HEK293T (cell line): ENCODE data around the gene ZNF583.

Source experiments
- CTCF ChIA-PET: fragments of 350-600 bp; formaldehyde crosslinking; extraction: SDS; loops from one replicate; lab custom pipeline; 2021; ENCODE audit warnings: antibody characterized with exemption, inconsistent platforms; lab: Yijun Ruan, JAX
- POLR2A ChIA-PET: fragments of 350-600 bp; formaldehyde crosslinking; extraction: SDS; loops from one replicate; lab custom pipeline; 2020; ENCODE audit warnings: antibody characterized with exemption, inconsistent platforms; lab: Yijun Ruan, JAX
- DNase-seq: peaks from one replicate; pipeline ENCODE4 v3.0.0; 2012; ENCODE audit warnings: mixed read lengths; ENCODE audit errors: extremely low spot score
- ARNT ChIP-seq: fragments of 450-650 bp; IDR thresholded peaks from 2 replicates; pipeline ENCODE4 v1.6.1; 2017; ENCODE audit warnings: mild to moderate bottlenecking
- BHLHE40 ChIP-seq: fragments of 450-650 bp; IDR thresholded peaks from 2 replicates; pipeline ENCODE4 v1.6.1; 2016; ENCODE audit warnings: mild to moderate bottlenecking, moderate library complexity, borderline replicate concordance
- CTBP1 ChIP-seq: fragments of 450-650 bp; IDR thresholded peaks from 2 replicates; pipeline ENCODE4 v1.6.1; 2016; ENCODE audit warnings: borderline replicate concordance
- ELF4 ChIP-seq: fragments of 450-650 bp; IDR thresholded peaks from 2 replicates; pipeline ENCODE4 v1.6.1; 2017; ENCODE audit warnings: antibody characterized with exemption
- FOXA1 ChIP-seq: fragments of 450-650 bp; IDR thresholded peaks from 2 replicates; pipeline ENCODE4 v1.6.1; 2016; ENCODE audit warnings: mild to moderate bottlenecking
- FOXK2 ChIP-seq: fragments of 450-650 bp; IDR thresholded peaks from 2 replicates; pipeline ENCODE4 v1.6.1; 2016; ENCODE audit warnings: mild to moderate bottlenecking
- FOXM1 ChIP-seq: fragments of 450-650 bp; IDR thresholded peaks from 2 replicates; pipeline ENCODE4 v1.6.1; 2017; ENCODE audit warnings: mild to moderate bottlenecking, borderline replicate concordance
- HDGF ChIP-seq: fragments of 450-650 bp; IDR thresholded peaks from 2 replicates; pipeline ENCODE4 v1.6.1; 2017; ENCODE audit warnings: antibody characterized with exemption, borderline replicate concordance
- L3MBTL2 ChIP-seq: fragments of 450-650 bp; conservative IDR thresholded peaks from 2 replicates; pipeline ENCODE4 v1.6.1; 2016; ENCODE audit warnings: mild to moderate bottlenecking
- LEF1 ChIP-seq: fragments of 450-650 bp; IDR thresholded peaks from 2 replicates; pipeline ENCODE4 v1.6.1; 2017; ENCODE audit warnings: mild to moderate bottlenecking, borderline replicate concordance
- NFRKB ChIP-seq: fragments of 450-650 bp; IDR thresholded peaks from 2 replicates; pipeline ENCODE4 v1.6.1; 2016; ENCODE audit warnings: mild to moderate bottlenecking, moderate library complexity
- SP1 ChIP-seq: fragments of 450-650 bp; IDR thresholded peaks from 2 replicates; pipeline ENCODE4 v1.6.1; 2017
- SUZ12 ChIP-seq: fragments of 450-650 bp; IDR thresholded peaks from 2 replicates; pipeline ENCODE4 v1.6.1; 2016; ENCODE audit warnings: mild to moderate bottlenecking
- TARDBP ChIP-seq: fragments of 450-650 bp; IDR thresholded peaks from 2 replicates; pipeline ENCODE4 v1.6.1; 2016
- ZNF384 ChIP-seq: fragments of 450-650 bp; IDR thresholded peaks from 2 replicates; pipeline ENCODE4 v1.6.1; 2016
- TF ChIP-seq, protein P1 (sequence below): fragments of 450-650 bp; IDR thresholded peaks from 2 replicates; pipeline ENCODE4 v1.6.1; 2016

Gene ZNF583

DNA sequence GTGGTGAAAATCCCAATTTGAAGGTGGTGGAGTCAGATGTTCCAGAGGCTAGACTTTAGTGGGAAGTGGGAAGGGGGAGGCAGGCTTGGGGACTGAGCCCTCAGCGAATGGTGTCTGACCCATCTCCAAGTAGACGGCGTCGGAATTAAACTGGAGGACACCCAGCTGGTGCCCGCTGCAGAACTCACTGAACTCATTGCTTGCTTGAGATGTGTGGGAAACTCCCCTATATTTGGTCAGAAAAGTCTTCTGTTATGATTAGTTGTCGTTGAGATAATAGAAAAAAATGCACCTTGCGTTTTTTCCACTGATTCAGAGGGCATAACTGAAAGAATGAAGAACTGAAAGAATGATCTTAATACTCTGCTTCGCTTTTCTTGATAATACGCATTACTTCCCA lies 871 bp upstream of the ZNF583 start:
- no peak for DNase-seq
- ChIA-PET POLR2A (interaction anchor here (0.6 to 0.7 kb wide), 2 partner anchors 14 to 192 kb away, joined by 3 read pairs; partner anchors contain the start of gene ZNF71), CTCF (no interaction called here)
- no peak for TF ChIP-seq CTBP1
- no peak for TF ChIP-seq SUZ12
- TF ChIP-seq ZNF384: no peak
- no peak for TF ChIP-seq ELF4
- TF ChIP-seq, protein P1, sequence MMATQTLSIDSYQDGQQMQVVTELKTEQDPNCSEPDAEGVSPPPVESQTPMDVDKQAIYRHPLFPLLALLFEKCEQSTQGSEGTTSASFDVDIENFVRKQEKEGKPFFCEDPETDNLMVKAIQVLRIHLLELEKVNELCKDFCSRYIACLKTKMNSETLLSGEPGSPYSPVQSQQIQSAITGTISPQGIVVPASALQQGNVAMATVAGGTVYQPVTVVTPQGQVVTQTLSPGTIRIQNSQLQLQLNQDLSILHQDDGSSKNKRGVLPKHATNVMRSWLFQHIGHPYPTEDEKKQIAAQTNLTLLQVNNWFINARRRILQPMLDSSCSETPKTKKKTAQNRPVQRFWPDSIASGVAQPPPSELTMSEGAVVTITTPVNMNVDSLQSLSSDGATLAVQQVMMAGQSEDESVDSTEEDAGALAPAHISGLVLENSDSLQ: no peak
- TF ChIP-seq LEF1: no peak
- TF ChIP-seq SP1: no peak
- TF ChIP-seq L3MBTL2: no peak
- TF ChIP-seq ARNT: no peak
- TF ChIP-seq TARDBP: no peak
- no peak for TF ChIP-seq NFRKB
- no peak for TF ChIP-seq FOXK2

DNA sequence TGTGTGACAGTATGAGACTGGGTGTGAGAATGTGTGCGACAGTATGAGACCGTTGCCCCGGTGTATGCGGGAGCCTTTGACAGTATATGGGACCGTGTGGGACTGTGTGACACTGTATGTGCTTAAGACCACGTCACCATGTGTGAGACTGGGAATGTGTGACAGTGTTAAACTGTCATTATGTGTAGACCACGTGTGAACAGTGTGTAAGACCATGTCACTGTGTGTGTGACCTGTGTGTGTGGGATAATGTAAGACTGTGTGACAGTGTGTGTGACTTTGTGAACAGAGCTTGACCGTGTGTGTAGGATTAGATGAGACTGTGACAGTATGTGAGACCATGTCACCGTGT lies 549 bp downstream of the ZNF583 start:
- DNase-seq: no peak
- ChIA-PET POLR2A (no interaction called here), CTCF (no interaction called here)
- TF ChIP-seq CTBP1 (no peak), FOXA1 (no peak), L3MBTL2 (no peak; the same call in none of the 2 replicates), ZNF384 (no peak), SUZ12 (no peak), ELF4 (no peak), SP1 (no peak), TARDBP (no peak), BHLHE40 (no peak), FOXM1 (no peak), FOXK2 (no peak), LEF1 (no peak), HDGF (no peak), ARNT (no peak), NFRKB (no peak)
- TF ChIP-seq, protein P1: no peak

DNA sequence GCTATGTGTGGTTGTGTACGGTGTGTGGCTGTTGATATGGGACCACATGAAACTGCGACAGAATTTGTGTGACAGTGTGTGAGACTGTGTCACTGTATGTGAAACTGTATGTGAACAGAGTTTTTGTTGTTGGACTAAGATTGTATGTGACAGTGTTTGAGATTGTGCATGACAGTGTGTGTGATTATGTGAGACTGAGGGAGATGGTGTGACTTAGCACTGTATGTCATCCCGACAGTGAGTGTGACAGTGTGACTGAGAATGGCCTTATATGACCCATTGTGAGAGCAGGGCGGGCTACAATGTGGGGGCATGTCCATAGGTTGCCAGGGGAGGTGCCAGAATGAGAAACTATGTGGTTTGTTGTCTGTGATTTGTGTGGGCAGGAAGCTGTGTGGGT lies 930 bp downstream of the ZNF583 start:
- no peak for TF ChIP-seq ARNT
- TF ChIP-seq, protein P1: no peak
- no peak for TF ChIP-seq ELF4
- no peak for TF ChIP-seq TARDBP
- CTCF ChIA-PET: no interaction called here
- POLR2A ChIA-PET: no interaction called here
- no peak for DNase-seq

DNA sequence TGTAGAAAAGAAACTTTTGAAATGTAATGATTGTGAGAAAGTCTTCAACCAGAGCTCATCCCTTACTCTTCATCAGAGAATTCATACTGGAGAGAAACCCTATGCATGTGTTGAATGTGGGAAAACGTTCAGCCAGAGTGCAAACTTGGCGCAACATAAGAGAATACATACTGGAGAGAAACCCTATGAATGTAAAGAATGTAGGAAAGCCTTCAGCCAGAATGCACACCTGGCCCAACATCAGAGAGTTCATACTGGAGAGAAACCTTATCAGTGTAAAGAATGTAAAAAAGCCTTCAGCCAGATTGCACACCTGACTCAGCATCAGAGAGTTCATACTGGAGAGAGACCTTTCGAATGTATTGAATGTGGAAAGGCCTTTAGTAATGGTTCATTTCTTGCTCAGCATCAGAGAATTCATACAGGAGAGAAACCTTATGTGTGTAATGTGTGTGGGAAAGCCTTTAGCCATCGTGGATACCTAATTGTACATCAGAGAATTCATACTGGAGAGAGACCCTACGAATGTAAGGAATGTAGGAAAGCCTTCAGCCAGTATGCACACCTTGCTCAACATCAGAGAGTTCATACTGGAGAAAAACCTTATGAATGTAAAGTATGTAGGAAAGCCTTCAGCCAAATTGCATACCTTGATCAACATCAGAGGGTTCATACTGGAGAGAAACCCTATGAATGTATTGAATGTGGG lies 19.3 kb downstream of the ZNF583 start:
- no peak for DNase-seq
- ChIA-PET CTCF (no interaction called here), POLR2A (no interaction called here)
- TF ChIP-seq TARDBP: no peak
- TF ChIP-seq FOXM1: no peak
- no peak for TF ChIP-seq FOXK2
- TF ChIP-seq SUZ12: no peak
- no peak for TF ChIP-seq ELF4
- TF ChIP-seq ZNF384: no peak
- no peak for TF ChIP-seq SP1
- no peak for TF ChIP-seq ARNT
- TF ChIP-seq CTBP1: no peak

DNA sequence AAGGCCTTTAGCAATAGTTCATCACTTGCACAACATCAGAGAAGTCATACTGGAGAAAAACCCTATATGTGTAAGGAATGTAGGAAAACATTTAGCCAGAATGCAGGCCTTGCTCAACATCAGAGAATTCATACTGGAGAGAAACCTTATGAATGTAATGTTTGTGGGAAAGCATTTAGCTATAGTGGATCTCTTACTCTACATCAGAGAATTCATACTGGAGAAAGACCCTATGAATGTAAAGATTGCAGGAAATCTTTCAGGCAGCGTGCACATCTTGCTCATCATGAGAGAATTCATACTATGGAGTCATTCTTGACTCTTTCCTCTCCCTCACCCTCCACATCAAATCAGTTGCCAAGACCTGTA lies 19.8 kb downstream of the ZNF583 start:
- DNase-seq: no peak
- TF ChIP-seq FOXK2 (no peak), ARNT (no peak), FOXA1 (no peak), FOXM1 (no peak), L3MBTL2 (no peak), SP1 (no peak), LEF1 (no peak)
- ChIA-PET CTCF (no interaction called here), POLR2A (no interaction called here)

DNA sequence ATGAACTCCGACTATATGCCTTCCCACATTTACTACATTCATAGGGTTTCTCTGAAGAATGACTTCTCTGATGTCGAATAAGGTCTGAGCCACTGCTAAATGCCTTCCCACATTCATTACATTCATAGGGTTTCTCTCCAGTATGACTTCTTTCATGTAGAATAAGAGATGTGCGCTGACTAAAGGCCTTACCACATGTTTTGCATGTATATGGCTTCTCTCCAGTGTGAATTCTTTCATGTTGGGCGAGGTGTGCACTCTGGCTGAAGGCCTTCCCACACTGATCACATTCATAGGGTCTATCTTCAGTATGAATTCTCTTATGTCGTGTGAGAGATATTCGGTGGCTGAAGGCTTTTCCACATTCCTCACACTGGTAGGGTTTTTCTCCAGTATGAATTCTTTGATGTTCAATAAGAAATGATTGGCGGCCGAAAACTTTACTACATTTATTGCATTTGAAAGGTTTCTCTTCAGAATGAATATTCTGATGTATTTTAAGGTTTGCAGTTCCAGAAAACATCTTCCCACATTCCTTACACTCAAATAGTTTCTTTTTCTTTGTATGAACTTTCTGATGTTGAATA lies 37.2 kb downstream of the ZNF583 start:
- TF ChIP-seq, protein P1: no peak
- no peak for TF ChIP-seq ZNF384
- no peak for TF ChIP-seq CTBP1
- no peak for TF ChIP-seq BHLHE40
- no peak for TF ChIP-seq LEF1
- no peak for TF ChIP-seq ELF4
- TF ChIP-seq L3MBTL2: no peak

More for the DNA sequence above, 37.2 kb downstream of the ZNF583 start:
- DNase-seq: no peak
- ChIA-PET CTCF (no interaction called here), POLR2A (no interaction called here)
